ENCODE data around the gene COX6A2.

DNA sequence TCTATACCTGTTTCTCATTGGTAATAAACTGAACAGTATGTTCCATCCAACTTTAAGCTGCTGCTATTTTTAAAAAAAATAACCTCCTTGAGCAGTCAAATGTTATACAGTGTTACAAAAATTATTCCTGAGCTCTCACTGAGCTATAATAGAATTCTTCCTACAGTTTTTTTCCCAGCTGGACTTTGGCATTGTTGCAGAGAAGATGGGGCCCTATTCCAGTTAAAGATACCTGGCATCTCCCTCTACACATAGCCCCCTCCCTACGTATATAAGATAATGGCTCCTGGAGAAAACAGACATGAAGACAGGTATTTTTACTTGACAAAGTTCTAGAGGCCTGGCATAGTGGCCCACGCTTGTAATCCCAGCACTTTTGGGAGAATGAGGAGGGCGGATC is 1.6 kb upstream of the COX6A2 start:
- TF ChIP-seq REST (IDR thresholded peaks at IDR 0.05; ENCODE audit: unreplicated experiment) (no peak), POLR2AphosphoS5 (IDR thresholded peaks at IDR 0.05; ENCODE audit: low read depth) (no peak), CREB1 (CRISPR knock-in tag; IDR thresholded peaks at IDR 0.05; ENCODE audit: low read depth) (no peak), EZH2phosphoT487 (IDR thresholded peaks at IDR 0.05; ENCODE audit: unreplicated experiment) (no peak)
- TF ChIP-seq, protein P1, sequence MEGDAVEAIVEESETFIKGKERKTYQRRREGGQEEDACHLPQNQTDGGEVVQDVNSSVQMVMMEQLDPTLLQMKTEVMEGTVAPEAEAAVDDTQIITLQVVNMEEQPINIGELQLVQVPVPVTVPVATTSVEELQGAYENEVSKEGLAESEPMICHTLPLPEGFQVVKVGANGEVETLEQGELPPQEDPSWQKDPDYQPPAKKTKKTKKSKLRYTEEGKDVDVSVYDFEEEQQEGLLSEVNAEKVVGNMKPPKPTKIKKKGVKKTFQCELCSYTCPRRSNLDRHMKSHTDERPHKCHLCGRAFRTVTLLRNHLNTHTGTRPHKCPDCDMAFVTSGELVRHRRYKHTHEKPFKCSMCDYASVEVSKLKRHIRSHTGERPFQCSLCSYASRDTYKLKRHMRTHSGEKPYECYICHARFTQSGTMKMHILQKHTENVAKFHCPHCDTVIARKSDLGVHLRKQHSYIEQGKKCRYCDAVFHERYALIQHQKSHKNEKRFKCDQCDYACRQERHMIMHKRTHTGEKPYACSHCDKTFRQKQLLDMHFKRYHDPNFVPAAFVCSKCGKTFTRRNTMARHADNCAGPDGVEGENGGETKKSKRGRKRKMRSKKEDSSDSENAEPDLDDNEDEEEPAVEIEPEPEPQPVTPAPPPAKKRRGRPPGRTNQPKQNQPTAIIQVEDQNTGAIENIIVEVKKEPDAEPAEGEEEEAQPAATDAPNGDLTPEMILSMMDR (conservative IDR thresholded peaks at IDR 0.05; ENCODE audit: low read depth in 2 of 2): no peak

All from GM23338 (cell line).